ENCODE results near the gene COG1. TPM values are rescaled to one million over a fixed set of nuclear protein-coding genes. Genes with fewer than 3 reads are reported as not detected.

The COG1 gene
- total and polyA plus RNA-seq, 2 donors from 2014 or later = 28.2 to 41.6 TPM

DNA sequence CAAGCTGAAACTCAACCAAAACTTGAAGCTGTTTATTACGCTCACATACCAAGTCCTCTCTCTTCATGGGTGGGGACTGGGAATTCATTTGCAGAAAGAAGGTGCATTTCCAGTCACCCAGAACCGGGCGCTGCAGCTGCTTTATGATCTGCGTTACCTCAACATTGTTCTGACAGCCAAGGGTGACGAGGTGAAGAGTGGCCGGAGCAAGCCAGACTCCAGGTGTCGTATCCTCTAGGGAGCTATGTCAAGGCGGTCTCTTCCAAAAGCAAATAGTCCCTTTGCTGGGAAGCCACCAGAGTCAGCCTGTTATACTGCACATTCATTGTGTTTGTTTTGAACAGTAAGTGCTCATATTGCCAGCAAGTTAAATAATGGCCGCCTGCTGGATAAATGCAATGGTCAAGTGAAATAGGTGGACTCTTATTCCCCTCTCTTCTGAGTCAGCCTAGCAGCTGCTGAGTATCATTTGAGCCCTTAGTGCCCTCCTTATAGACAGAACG lies 12.7 kb downstream of the COG1 start:
- H3K27me3 ChIP-seq (ENCODE audit: control insufficient read depth, insufficient read depth, low read length) = no peaks in the 10 kb centered on the region
- H3K27ac ChIP-seq (ENCODE audit: low read depth in 2 of 2, low read length in 2 of 2) = no peak overlapping the region
- intact Hi-C loops (cut with DNase I) = no loop called here
- TF ChIP-seq, protein P1, sequence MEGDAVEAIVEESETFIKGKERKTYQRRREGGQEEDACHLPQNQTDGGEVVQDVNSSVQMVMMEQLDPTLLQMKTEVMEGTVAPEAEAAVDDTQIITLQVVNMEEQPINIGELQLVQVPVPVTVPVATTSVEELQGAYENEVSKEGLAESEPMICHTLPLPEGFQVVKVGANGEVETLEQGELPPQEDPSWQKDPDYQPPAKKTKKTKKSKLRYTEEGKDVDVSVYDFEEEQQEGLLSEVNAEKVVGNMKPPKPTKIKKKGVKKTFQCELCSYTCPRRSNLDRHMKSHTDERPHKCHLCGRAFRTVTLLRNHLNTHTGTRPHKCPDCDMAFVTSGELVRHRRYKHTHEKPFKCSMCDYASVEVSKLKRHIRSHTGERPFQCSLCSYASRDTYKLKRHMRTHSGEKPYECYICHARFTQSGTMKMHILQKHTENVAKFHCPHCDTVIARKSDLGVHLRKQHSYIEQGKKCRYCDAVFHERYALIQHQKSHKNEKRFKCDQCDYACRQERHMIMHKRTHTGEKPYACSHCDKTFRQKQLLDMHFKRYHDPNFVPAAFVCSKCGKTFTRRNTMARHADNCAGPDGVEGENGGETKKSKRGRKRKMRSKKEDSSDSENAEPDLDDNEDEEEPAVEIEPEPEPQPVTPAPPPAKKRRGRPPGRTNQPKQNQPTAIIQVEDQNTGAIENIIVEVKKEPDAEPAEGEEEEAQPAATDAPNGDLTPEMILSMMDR (IDR thresholded peaks at IDR 0.05; ENCODE audit: borderline replicate concordance, extremely low read depth, insufficient read depth) = no peak
- no peak overlapping the region for H3K9ac ChIP-seq (ENCODE audit: low read length in 3 of 3)
- FAIRE-seq = no peak
- H3K4me3 ChIP-seq (ENCODE audit: low read length in 3 of 3) = no peak overlapping the region
- no peaks in the 10 kb centered on the region for H3K9me3 ChIP-seq (ENCODE audit: control insufficient read depth in 2 of 3, insufficient read depth in 1 of 3, low read length in 3 of 3)
- DNase-seq = peak in 3 of 5 donors; percentile 21 to 45 (median 39)
- peaks cover 13 to 17% (median 15%) of the 10 kb centered on the region in 3 donors for H3K4me1 ChIP-seq (ENCODE audit: control insufficient read depth in 2 of 3, insufficient read depth in 2 of 3, low read depth in 1 of 3, low read length in 3 of 3)
- H3K36me3 ChIP-seq (ENCODE audit: control insufficient read depth in 2 of 3, insufficient read depth in 3 of 3, low read length in 3 of 3) = peaks cover 13 to 65% (median 46%) of the 10 kb centered on the region in 3 donors

DNA sequence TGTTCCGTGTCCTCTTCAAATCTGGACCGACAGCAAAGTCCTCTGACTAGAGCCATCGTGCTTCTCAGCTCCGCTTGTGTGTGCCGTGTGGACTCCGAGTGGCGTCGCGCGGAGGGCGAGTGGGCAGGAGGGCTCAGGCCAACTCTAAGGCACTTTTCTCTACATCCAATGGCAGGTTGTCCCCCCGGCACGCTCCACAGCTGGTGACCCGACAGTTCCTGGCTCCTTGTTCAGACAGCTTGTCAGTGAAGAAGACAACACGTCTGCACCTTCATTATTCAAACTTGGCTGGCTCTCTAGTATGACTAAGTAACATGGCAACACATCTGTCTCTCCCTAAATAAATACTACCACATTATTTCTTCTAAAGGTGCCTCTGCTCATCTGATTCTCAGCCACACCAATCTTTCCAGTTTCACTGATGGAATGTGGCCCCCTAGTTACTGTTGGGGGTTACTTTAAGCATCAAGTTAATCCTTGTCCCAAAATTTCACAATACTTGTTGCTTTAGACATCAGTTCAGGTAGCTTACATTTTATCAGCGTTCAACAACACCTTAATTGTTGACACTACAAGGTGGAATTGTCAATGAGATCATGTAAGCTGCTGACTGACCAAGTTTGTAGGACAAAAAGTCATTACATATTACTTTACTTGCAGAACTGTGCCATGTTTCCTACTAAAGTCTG lies 15.4 kb downstream of the COG1 start:
- Histone ChIP-seq H3K9ac (ENCODE audit: low read length in 3 of 3) (no peak overlapping the region), H3K4me3 (ENCODE audit: low read length in 3 of 3) (no peak overlapping the region), H3K4me1 (ENCODE audit: control insufficient read depth in 2 of 3, insufficient read depth in 2 of 3, low read depth in 1 of 3, low read length in 3 of 3) (peaks cover 4 to 10% (median 7%) of the 10 kb centered on the region in 3 donors), H3K9me3 (ENCODE audit: control insufficient read depth in 2 of 3, insufficient read depth in 1 of 3, low read length in 3 of 3) (no peaks in the 10 kb centered on the region), H3K27me3 (ENCODE audit: control insufficient read depth, insufficient read depth, low read length) (no peaks in the 10 kb centered on the region), H3K36me3 (ENCODE audit: control insufficient read depth in 2 of 3, insufficient read depth in 3 of 3, low read length in 3 of 3) (peaks cover 9 to 52% (median 34%) of the 10 kb centered on the region in 3 donors), H3K27ac (ENCODE audit: low read depth in 2 of 2, low read length in 2 of 2) (no peak overlapping the region)
- TF ChIP-seq, protein P1 (IDR thresholded peaks at IDR 0.05; ENCODE audit: borderline replicate concordance, extremely low read depth, insufficient read depth) = no peak
- DNase-seq (no peak), FAIRE-seq (no peak)
- intact Hi-C loops (cut with DNase I) = no loop called here

DNA sequence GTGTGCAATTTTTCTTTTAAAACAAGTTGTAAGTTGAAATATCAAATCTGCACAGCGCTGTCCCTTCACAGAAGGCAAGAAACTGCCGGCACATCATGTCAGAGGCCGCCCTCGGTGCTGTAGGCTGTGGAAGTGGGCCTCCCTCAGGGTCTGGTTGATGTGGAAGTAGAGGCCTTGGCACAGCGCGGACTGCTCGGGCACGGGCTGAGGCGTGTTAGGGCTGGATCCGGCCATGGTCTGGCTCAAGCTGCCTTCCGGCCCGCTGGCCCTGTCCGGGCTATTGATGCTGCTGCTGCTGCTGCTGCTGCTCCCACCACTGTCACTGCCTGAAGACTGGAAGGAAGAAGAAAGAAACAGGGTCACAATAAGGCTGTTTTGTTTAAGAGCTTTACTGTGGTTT lies 16.6 kb downstream of the COG1 start:
- intact Hi-C loops (cut with DNase I) = no loop called here
- H3K4me3 ChIP-seq (ENCODE audit: low read length in 3 of 3) = no peak overlapping the region
- DNase-seq = no peak
- TF ChIP-seq, protein P1 (IDR thresholded peaks at IDR 0.05; ENCODE audit: borderline replicate concordance, extremely low read depth, insufficient read depth) = no peak
- H3K4me1 ChIP-seq (ENCODE audit: control insufficient read depth in 2 of 3, insufficient read depth in 2 of 3, low read depth in 1 of 3, low read length in 3 of 3) = peaks cover 0 to 6% (median 0%) of the 10 kb centered on the region in 3 donors
- no peak overlapping the region for H3K9ac ChIP-seq (ENCODE audit: low read length in 3 of 3)
- no peak for FAIRE-seq
- H3K36me3 ChIP-seq (ENCODE audit: control insufficient read depth in 2 of 3, insufficient read depth in 3 of 3, low read length in 3 of 3) = peaks cover 7 to 45% (median 34%) of the 10 kb centered on the region in 3 donors
- H3K27me3 ChIP-seq (ENCODE audit: control insufficient read depth, insufficient read depth, low read length) = no peaks in the 10 kb centered on the region
- H3K27ac ChIP-seq (ENCODE audit: low read depth in 2 of 2, low read length in 2 of 2) = no peak overlapping the region
- no peaks in the 10 kb centered on the region for H3K9me3 ChIP-seq (ENCODE audit: control insufficient read depth in 2 of 3, insufficient read depth in 1 of 3, low read length in 3 of 3)

All from kidney (tissue), 14 donors.